GM10266 (cell line): ENCODE data around the gene MIA3.

Experiments used
- DNase-seq: peaks from one replicate; pipeline ENCODE4 v3.0.0; 2012; ENCODE audit errors: extremely low spot score
- TF ChIP-seq, protein P1 (sequence below): IDR thresholded peaks from 2 replicates; pipeline ENCODE4 v1.5.1; 2012; ENCODE audit warnings: mild to moderate bottlenecking, low read depth; ENCODE audit not compliant: control insufficient read depth, insufficient read depth; ENCODE audit errors: missing control alignments

Gene MIA3

GRCh38 chr1:222623458-222623857 is 5.6 kb downstream of the MIA3 start:
- DNase-seq = no peak

GRCh38 chr1:222624214-222624613 is 6.3 kb downstream of the MIA3 start:
- TF ChIP-seq, protein P1, sequence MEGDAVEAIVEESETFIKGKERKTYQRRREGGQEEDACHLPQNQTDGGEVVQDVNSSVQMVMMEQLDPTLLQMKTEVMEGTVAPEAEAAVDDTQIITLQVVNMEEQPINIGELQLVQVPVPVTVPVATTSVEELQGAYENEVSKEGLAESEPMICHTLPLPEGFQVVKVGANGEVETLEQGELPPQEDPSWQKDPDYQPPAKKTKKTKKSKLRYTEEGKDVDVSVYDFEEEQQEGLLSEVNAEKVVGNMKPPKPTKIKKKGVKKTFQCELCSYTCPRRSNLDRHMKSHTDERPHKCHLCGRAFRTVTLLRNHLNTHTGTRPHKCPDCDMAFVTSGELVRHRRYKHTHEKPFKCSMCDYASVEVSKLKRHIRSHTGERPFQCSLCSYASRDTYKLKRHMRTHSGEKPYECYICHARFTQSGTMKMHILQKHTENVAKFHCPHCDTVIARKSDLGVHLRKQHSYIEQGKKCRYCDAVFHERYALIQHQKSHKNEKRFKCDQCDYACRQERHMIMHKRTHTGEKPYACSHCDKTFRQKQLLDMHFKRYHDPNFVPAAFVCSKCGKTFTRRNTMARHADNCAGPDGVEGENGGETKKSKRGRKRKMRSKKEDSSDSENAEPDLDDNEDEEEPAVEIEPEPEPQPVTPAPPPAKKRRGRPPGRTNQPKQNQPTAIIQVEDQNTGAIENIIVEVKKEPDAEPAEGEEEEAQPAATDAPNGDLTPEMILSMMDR = no peak
- DNase-seq = no peak

More at GRCh38 chr1:222623458-222623857, 5.6 kb downstream of the MIA3 start:
- TF ChIP-seq, protein P1 = no peak

GRCh38 chr1:222627232-222627631 is 9.3 kb downstream of the MIA3 start:
- DNase-seq = no peak
- TF ChIP-seq, protein P1 = no peak

DNA sequence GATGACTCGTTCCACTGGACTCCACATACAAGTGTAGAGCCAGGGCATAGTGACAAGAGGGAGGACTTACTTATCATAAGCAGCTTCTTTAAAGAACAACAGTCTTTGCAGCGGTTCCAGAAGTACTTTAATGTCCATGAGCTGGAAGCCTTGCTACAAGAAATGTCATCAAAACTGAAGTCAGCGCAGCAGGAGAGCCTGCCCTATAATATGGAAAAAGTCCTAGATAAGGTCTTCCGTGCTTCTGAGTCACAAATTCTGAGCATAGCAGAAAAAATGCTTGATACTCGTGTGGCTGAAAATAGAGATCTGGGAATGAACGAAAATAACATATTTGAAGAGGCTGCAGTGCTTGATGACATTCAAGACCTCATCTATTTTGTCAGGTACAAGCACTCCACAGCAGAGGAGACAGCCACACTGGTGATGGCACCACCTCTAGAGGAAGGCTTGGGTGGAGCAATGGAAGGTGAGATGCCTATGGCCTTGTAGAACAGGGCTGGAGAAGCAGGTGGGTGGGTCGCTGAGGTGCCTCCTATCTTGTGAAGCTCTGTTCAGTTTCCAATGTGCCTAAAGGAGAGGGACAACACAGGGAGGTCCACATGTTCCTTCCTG is 12.1 kb downstream of the MIA3 start:
- DNase-seq = no peak
- TF ChIP-seq, protein P1 = no peak

DNA sequence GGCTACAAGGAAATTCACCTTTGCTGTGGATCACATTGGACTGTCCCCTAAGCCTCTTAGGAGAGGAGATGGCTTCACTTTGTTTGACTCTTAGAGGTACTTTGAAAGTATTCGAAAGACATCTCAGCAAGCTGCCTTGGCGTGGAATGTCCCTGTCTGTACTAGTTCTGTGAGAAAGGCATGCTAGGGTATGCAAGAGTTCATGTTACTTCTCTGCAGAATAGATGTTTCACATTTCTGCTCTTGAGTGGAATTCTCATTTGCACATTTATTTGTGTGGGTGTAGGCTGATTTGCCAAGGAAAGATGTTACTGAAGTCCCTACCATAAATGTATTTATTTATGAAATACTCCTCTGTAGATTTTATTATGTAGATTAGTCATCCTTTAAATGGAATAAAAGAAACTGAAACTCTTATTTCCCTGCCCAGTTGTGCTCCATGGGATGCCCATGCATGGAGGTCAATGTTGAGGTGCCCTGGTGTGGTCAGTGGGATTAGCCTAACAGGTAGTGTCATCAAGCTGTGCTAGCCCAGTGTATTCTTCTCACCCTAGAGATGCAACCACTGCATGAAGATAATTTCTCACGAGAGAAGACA is 13.8 kb downstream of the MIA3 start:
- TF ChIP-seq, protein P1 = no peak
- DNase-seq = no peak

- TF ChIP-seq, protein P1 = no peak
- DNase-seq = no peak
Observed at GRCh38 chr1:222632749-222633148, 14.9 kb downstream of the MIA3 start.
